Inferior parietal cortex (tissue), 1 donor: Measurements from ENCODE around the gene DUS2.
A peak's percentile ranks its signal among the peaks of the same experiment; 100 is the strongest.
"Not testable (repeated sequence)": the region's sequence is repeated elsewhere in the genome, so short reads cannot be mapped to it uniquely, and the experiment has no call there.

Source experiments
- DNase-seq: peaks from one replicate; pipeline ENCODE4 v3.0.0-alpha.2; 2016; ENCODE audit errors: extremely low spot score

Gene DUS2

GRCh38 chr16:68091380-68092261 is 68.5 kb downstream of the DUS2 start:
- no peak for DNase-seq

GRCh38 chr16:68092275-68092674 is 69.2 kb downstream of the DUS2 start:
- DNase-seq, result not testable (repeated sequence)

- DNase-seq, result peak; percentile 59
Measured at GRCh38 chr16:68093816-68094613, 70.9 kb downstream of the DUS2 start.

- DNase-seq, result no peak
Measured at GRCh38 chr16:68094614-68094934, 71.5 kb downstream of the DUS2 start.

GRCh38 chr16:68096491-68096890 is 73.4 kb downstream of the DUS2 start:
- DNase-seq, result no peak

- no peak for DNase-seq
Measured at GRCh38 chr16:68097088-68097487, 74.0 kb downstream of the DUS2 start.

GRCh38 chr16:68097895-68098294 is 74.8 kb downstream of the DUS2 start:
- DNase-seq, result no peak

GRCh38 chr16:68100488-68100887 is 77.4 kb downstream of the DUS2 start:
- DNase-seq, result no peak

- DNase-seq, result no peak
Measured at GRCh38 chr16:68105611-68106010, 82.5 kb downstream of the DUS2 start.

- DNase-seq, result not testable (repeated sequence)
Measured at GRCh38 chr16:68107230-68107928, 84.3 kb downstream of the DUS2 start.

GRCh38 chr16:68109156-68109555 is 86.1 kb downstream of the DUS2 start:
- not testable (repeated sequence) for DNase-seq

GRCh38 chr16:68110611-68111010 is 87.5 kb downstream of the DUS2 start:
- not testable (repeated sequence) for DNase-seq

GRCh38 chr16:68111379-68111778 is 88.3 kb downstream of the DUS2 start:
- DNase-seq, result no peak

GRCh38 chr16:68113059-68113761 is 90.1 kb downstream of the DUS2 start:
- DNase-seq, result no peak

GRCh38 chr16:68113765-68114240 is 90.7 kb downstream of the DUS2 start:
- DNase-seq, result no peak

GRCh38 chr16:68114939-68115338 is 91.9 kb downstream of the DUS2 start:
- not testable (repeated sequence) for DNase-seq

GRCh38 chr16:68115851-68116250 is 92.8 kb downstream of the DUS2 start:
- DNase-seq, result no peak

- no peak for DNase-seq
Measured at GRCh38 chr16:68116256-68116867, 93.3 kb downstream of the DUS2 start.

- no peak for DNase-seq
Measured at GRCh38 chr16:68117884-68118283, 94.8 kb downstream of the DUS2 start.

GRCh38 chr16:68118954-68119353 is 95.9 kb downstream of the DUS2 start:
- DNase-seq, result not testable (repeated sequence)

- not testable (repeated sequence) for DNase-seq
Measured at GRCh38 chr16:68120496-68120895, 97.4 kb downstream of the DUS2 start.
